ENCODE results near the gene ATP6AP1. TPM values are rescaled to one million over a fixed set of nuclear protein-coding genes. Genes with fewer than 3 reads are reported as not detected.

ATP6AP1 gene
- total and polyA plus RNA-seq, 10 of the 15 experiments (the other 5 are each of a cell fraction or from before 2014, with no cell fraction given) = 4.5 to 56.4 (median 32.0) TPM

DNA sequence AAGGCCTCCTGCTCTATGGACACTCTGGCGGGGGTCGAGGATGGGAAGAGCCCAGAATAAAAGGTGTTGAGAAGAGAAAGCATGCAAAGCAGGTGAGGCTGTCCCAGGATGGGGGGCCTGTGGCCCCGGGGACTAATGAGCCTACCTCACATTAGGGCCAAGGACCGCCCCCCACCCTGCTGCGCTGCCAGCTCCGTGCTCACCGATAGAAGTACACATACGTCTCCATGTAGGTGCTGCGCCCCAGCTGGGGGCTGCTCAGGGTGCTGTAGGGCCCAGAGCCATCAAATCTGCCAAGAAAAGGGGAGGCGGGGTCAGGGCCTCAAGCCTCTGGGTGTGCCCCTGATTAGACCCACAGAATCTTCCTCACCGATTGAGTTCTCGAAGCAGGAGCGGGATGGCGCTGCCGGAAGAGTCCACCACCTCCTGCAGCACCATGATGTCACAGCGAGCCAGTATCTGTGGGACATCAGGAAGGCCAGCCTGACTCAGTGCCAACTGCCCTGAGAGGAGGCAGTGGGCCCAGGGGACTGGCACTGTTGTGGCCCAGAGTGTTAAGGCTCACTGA lies 23.8 kb upstream of the ATP6AP1 start:
- BruUV-seq (replicated peaks) = no TSS peak
- DNase-seq (ENCODE audit: low read depth, low spot score) (no peak), ATAC-seq (no peak), FAIRE-seq (no peak)
- no peak overlapping the region for H3K4me2 ChIP-seq (ENCODE audit: control insufficient read depth, insufficient read depth)
- no peak overlapping the region for H3K9ac ChIP-seq (ENCODE audit: control insufficient read depth, insufficient read depth, low read length)
- WGBS (ENCODE audit: insufficient coverage, insufficient replicate concordance, low lambda C conversion rate, missing lambda C conversion rate) = 76% methylated on average over 16 of the region's 16 CpGs
- intact Hi-C loops (cut with micrococcal nuclease; ENCODE audit: unreplicated experiment) = no loop called here
- no peaks in the 10 kb centered on the region for H3K27me3 ChIP-seq (replicated peaks in 1 of 2; ENCODE audit: control insufficient read depth in 2 of 2, insufficient read depth in 2 of 2, low read length in 1 of 2)
- TF ChIP-seq ZSCAN29 (IDR thresholded peaks at IDR 0.05) (no peak), EZH2 (IDR thresholded peaks at IDR 0.05; ENCODE audit: borderline replicate concordance, control insufficient read depth, low read depth, low read length) (no peak), ZNF207 (IDR thresholded peaks at IDR 0.05; ENCODE audit: borderline replicate concordance) (no peak), MAX (IDR thresholded peaks at IDR 0.05; ENCODE audit: low read depth, low read length) (no peak), CBX5 (IDR thresholded peaks at IDR 0.05; ENCODE audit: low read depth) (no peak), ZZZ3 (IDR thresholded peaks at IDR 0.05; ENCODE audit: control insufficient read depth, insufficient read length, low read depth) (no peak), TCF12 (IDR thresholded peaks at IDR 0.05; ENCODE audit: low read depth, low read length) (no peak), HDAC6 (IDR thresholded peaks at IDR 0.05; ENCODE audit: unreplicated experiment) (no peak), EP300 (IDR thresholded peaks at IDR 0.05; ENCODE audit: borderline replicate concordance in 1 of 2, control insufficient read depth in 1 of 2, low read depth in 2 of 2, low read length in 2 of 2) (no peak), SIN3A (IDR thresholded peaks at IDR 0.05; ENCODE audit: low read depth, low read length) (no peak), TCF7 (IDR thresholded peaks at IDR 0.05; ENCODE audit: borderline replicate concordance) (no peak), ESRRA (IDR thresholded peaks at IDR 0.05; ENCODE audit: low read length) (no peak)
- TF ChIP-seq, protein P1, sequence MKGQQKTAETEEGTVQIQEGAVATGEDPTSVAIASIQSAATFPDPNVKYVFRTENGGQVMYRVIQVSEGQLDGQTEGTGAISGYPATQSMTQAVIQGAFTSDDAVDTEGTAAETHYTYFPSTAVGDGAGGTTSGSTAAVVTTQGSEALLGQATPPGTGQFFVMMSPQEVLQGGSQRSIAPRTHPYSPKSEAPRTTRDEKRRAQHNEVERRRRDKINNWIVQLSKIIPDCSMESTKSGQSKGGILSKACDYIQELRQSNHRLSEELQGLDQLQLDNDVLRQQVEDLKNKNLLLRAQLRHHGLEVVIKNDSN (IDR thresholded peaks at IDR 0.05; ENCODE audit: borderline replicate concordance, extremely low read length, insufficient read depth, low read depth, low read length) = no peak
- TF ChIP-seq, protein P2, sequence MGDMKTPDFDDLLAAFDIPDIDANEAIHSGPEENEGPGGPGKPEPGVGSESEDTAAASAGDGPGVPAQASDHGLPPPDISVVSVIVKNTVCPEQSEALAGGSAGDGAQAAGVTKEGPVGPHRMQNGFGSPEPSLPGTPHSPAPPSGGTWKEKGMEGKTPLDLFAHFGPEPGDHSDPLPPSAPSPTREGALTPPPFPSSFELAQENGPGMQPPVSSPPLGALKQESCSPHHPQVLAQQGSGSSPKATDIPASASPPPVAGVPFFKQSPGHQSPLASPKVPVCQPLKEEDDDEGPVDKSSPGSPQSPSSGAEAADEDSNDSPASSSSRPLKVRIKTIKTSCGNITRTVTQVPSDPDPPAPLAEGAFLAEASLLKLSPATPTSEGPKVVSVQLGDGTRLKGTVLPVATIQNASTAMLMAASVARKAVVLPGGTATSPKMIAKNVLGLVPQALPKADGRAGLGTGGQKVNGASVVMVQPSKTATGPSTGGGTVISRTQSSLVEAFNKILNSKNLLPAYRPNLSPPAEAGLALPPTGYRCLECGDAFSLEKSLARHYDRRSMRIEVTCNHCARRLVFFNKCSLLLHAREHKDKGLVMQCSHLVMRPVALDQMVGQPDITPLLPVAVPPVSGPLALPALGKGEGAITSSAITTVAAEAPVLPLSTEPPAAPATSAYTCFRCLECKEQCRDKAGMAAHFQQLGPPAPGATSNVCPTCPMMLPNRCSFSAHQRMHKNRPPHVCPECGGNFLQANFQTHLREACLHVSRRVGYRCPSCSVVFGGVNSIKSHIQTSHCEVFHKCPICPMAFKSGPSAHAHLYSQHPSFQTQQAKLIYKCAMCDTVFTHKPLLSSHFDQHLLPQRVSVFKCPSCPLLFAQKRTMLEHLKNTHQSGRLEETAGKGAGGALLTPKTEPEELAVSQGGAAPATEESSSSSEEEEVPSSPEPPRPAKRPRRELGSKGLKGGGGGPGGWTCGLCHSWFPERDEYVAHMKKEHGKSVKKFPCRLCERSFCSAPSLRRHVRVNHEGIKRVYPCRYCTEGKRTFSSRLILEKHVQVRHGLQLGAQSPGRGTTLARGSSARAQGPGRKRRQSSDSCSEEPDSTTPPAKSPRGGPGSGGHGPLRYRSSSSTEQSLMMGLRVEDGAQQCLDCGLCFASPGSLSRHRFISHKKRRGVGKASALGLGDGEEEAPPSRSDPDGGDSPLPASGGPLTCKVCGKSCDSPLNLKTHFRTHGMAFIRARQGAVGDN (IDR thresholded peaks at IDR 0.05) = no peak
- no peak overlapping the region for H2AFZ ChIP-seq (ENCODE audit: control insufficient read depth, low read depth, low read length)
- ChIA-PET SMC1A (ENCODE audit: uncharacterized antibody, unreplicated experiment) (no interaction called here), RAD21 (ENCODE audit: unreplicated experiment) (no interaction called here), POLR2A (interaction anchor here (0.6 kb wide), 1 partner anchor 90 kb away, joined by 11 read pairs; no protein-coding TSS in a partner anchor), CTCF (no interaction called here)
- H3K4me3 ChIP-seq = no peak overlapping the region
- H3K79me2 ChIP-seq (ENCODE audit: control insufficient read depth, insufficient read depth, low read length) = peaks cover 4% of the 10 kb centered on the region
- H3K36me3 ChIP-seq (ENCODE audit: control insufficient read depth in 2 of 2, insufficient read depth in 2 of 2, low read length in 1 of 2) = peaks cover 4 to 8% of the 10 kb centered on the region in 2 experiments
- no peak overlapping the region for H3K27ac ChIP-seq (ENCODE audit: control insufficient read depth, insufficient read depth)
- peaks cover 5% of the 10 kb centered on the region; the same call in 1 of the 2 replicates for H4K20me1 ChIP-seq (ENCODE audit: control insufficient read depth, insufficient read depth)
- H3K9me3 ChIP-seq (replicated peaks; ENCODE audit: control insufficient read depth, insufficient read depth, low read length) = no peaks in the 10 kb centered on the region; the same call in 2 of the 3 replicates
- H3K4me1 ChIP-seq (ENCODE audit: control insufficient read depth, insufficient read depth, low read length) = peaks cover 3% of the 10 kb centered on the region; the same call in 1 of the 2 replicates
- in situ Hi-C loops (cut with MboI) = no loop called here

All from GM12878 (cell line).